ENCODE measurements around the gene UBL4B.

The UBL4B gene

GRCh38 chr1:110083866-110084226 lies 28.4 kb upstream of the UBL4B start:
- no peak overlapping the region for H3K4me3 ChIP-seq (ENCODE audit: low read length)
- DNase-seq (ENCODE audit: low read depth, low spot score) = no peak

GRCh38 chr1:110084227-110085078 lies 27.8 kb upstream of the UBL4B start:
- no peak for DNase-seq (ENCODE audit: low read depth, low spot score)
- H3K4me3 ChIP-seq (ENCODE audit: low read length) = no peak overlapping the region; the same call in 1 of the 2 replicates

- no peak overlapping the region for H3K4me3 ChIP-seq (ENCODE audit: low read length)
- DNase-seq (ENCODE audit: low read depth, low spot score) = no peak
Observed at GRCh38 chr1:110085671-110086070, 26.6 kb upstream of the UBL4B start.

- no peak for DNase-seq (ENCODE audit: low read depth, low spot score)
- no peak overlapping the region for H3K4me3 ChIP-seq (ENCODE audit: low read length)
Observed at GRCh38 chr1:110086961-110087360, 25.3 kb upstream of the UBL4B start.

GRCh38 chr1:110087812-110088738 lies 24.2 kb upstream of the UBL4B start:
- H3K4me3 ChIP-seq (ENCODE audit: low read length) = no peak overlapping the region
- DNase-seq (ENCODE audit: low read depth, low spot score) = peak; percentile 37

GRCh38 chr1:110088739-110089316 lies 23.4 kb upstream of the UBL4B start:
- no peak for DNase-seq (ENCODE audit: low read depth, low spot score)
- no peak overlapping the region for H3K4me3 ChIP-seq (ENCODE audit: low read length)

GRCh38 chr1:110089561-110090275 lies 22.5 kb upstream of the UBL4B start:
- no peak for DNase-seq (ENCODE audit: low read depth, low spot score)
- H3K4me3 ChIP-seq (ENCODE audit: low read length) = no peak overlapping the region

- DNase-seq (ENCODE audit: low read depth, low spot score) = no peak
- no peak overlapping the region for H3K4me3 ChIP-seq (ENCODE audit: low read length)
Observed at GRCh38 chr1:110091381-110091780, 20.9 kb upstream of the UBL4B start.

- H3K4me3 ChIP-seq (ENCODE audit: low read length) = no peak overlapping the region
- no peak for DNase-seq (ENCODE audit: low read depth, low spot score)
Observed at GRCh38 chr1:110091791-110092190, 20.5 kb upstream of the UBL4B start.

GRCh38 chr1:110092991-110093390 lies 19.3 kb upstream of the UBL4B start:
- no peak overlapping the region for H3K4me3 ChIP-seq (ENCODE audit: low read length)
- no peak for DNase-seq (ENCODE audit: low read depth, low spot score)

- DNase-seq (ENCODE audit: low read depth, low spot score) = no peak
- H3K4me3 ChIP-seq (ENCODE audit: low read length) = no peak overlapping the region
Observed at GRCh38 chr1:110094931-110095654, 17.1 kb upstream of the UBL4B start.

GRCh38 chr1:110097507-110098221 lies 14.6 kb upstream of the UBL4B start:
- no peak for DNase-seq (ENCODE audit: low read depth, low spot score)
- H3K4me3 ChIP-seq (ENCODE audit: low read length) = no peak overlapping the region

- H3K4me3 ChIP-seq (ENCODE audit: low read length) = no peak overlapping the region
- no peak for DNase-seq (ENCODE audit: low read depth, low spot score)
Observed at GRCh38 chr1:110098222-110099026, 13.8 kb upstream of the UBL4B start.

GRCh38 chr1:110100335-110100734 lies 11.9 kb upstream of the UBL4B start:
- H3K4me3 ChIP-seq (ENCODE audit: low read length) = no peak overlapping the region
- DNase-seq (ENCODE audit: low read depth, low spot score) = no peak

- H3K4me3 ChIP-seq (ENCODE audit: low read length) = no peak overlapping the region
- no peak for DNase-seq (ENCODE audit: low read depth, low spot score)
Observed at GRCh38 chr1:110102081-110102480, 10.2 kb upstream of the UBL4B start.

- DNase-seq (ENCODE audit: low read depth, low spot score) = peak; percentile 50
- no peak overlapping the region for H3K4me3 ChIP-seq (ENCODE audit: low read length)
Observed at GRCh38 chr1:110106013-110106941, 6.0 kb upstream of the UBL4B start.
